ENCODE measurements around the gene LRRC39.

DNA sequence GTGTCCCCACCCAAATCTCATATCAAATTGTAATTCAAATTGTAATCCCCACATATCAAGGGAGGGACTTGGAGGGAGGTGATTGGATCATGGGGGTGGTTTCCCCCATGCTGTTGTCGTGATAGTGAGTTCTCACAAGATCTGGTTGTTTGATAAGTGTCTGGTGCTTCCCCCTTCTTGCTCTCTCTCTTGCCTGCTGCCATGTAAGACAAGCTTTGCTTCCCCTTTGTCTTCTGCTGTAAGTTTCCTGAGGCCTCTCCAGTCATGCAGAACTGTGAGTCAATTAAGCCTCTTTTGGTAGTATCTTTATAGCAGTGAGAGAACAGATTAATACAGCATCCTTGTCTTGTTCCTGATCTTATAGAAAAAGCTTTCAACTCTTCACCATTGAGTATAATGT, 6.5 kb upstream of the LRRC39 start:
- TF ChIP-seq, protein P1, sequence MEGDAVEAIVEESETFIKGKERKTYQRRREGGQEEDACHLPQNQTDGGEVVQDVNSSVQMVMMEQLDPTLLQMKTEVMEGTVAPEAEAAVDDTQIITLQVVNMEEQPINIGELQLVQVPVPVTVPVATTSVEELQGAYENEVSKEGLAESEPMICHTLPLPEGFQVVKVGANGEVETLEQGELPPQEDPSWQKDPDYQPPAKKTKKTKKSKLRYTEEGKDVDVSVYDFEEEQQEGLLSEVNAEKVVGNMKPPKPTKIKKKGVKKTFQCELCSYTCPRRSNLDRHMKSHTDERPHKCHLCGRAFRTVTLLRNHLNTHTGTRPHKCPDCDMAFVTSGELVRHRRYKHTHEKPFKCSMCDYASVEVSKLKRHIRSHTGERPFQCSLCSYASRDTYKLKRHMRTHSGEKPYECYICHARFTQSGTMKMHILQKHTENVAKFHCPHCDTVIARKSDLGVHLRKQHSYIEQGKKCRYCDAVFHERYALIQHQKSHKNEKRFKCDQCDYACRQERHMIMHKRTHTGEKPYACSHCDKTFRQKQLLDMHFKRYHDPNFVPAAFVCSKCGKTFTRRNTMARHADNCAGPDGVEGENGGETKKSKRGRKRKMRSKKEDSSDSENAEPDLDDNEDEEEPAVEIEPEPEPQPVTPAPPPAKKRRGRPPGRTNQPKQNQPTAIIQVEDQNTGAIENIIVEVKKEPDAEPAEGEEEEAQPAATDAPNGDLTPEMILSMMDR (IDR thresholded peaks at IDR 0.05) = no peak
- TF ChIP-seq POLR2A (IDR thresholded peaks at IDR 0.05) = no peak

Data from body of pancreas (tissue), 4 donors.